Colonic mucosa (tissue), 4 donors: ENCODE data around the gene PDPN. TPM values are rescaled to one million over a fixed set of nuclear protein-coding genes. Genes with fewer than 3 reads are reported as not detected.

ENCODE experiments used
- DNase-seq: peaks from one replicate; pipeline ENCODE4 v3.0.0-alpha.2; 2020
- H3K27ac ChIP-seq: fragments of 200-600 bp; one replicate; pipeline ENCODE4 v1.8.0; 2021
- H3K27me3 ChIP-seq: fragments of 200-600 bp; one replicate; pipeline ENCODE4 v1.8.0; 2021
- H3K36me3 ChIP-seq: fragments of 200-600 bp; one replicate; pipeline ENCODE4 v1.8.0; 2021
- H3K4me1 ChIP-seq: fragments of 200-600 bp; one replicate; pipeline ENCODE4 v1.8.0; 2021; ENCODE audit warnings: mild to moderate bottlenecking
- H3K4me3 ChIP-seq: fragments of 200-600 bp; one replicate; pipeline ENCODE4 v1.8.0; 2021
- H3K9ac ChIP-seq, 2 donors: one replicate each; pipeline ENCODE4 v1.7.0; 2013; ENCODE audit warnings: control low read depth in 2 of 2, low read depth in 2 of 2, low read length in 2 of 2
- H3K9me3 ChIP-seq: fragments of 200-600 bp; one replicate; pipeline ENCODE4 v1.8.0; 2021
- intact Hi-C: fragments of 100-400 bp; cut with DNase I; formaldehyde crosslinking; loops from one replicate; pipeline ENCODE4 v1.14.1; 2022
- total RNA-seq, 2 donors: library from RNA; stranded (reverse); fragmentation: NEBNext Ultra II Directional in 1 of 2; extraction: Animal tissue kit (Norgen Biotek cat#: 25700) in 1 of 2; gene quantifications; one replicate each; pipeline ENCODE4 v1.2.1, GENCODE V29; 2021
- TF ChIP-seq, protein P1 (sequence below): fragments of 200-600 bp; IDR thresholded peaks from one replicate; pipeline ENCODE4 v1.8.0; 2022; ENCODE audit warnings: antibody characterized with exemption, mild to moderate bottlenecking
- donor health status: healthy.
- donor health status: DM: no; HTN: no; CAD: no.
- donor health status: DM: no; HTN: no; CAD: no.

Gene PDPN
- total RNA-seq, 2 donors from 2014 or later = 2.7 to 6.1 TPM

DNA sequence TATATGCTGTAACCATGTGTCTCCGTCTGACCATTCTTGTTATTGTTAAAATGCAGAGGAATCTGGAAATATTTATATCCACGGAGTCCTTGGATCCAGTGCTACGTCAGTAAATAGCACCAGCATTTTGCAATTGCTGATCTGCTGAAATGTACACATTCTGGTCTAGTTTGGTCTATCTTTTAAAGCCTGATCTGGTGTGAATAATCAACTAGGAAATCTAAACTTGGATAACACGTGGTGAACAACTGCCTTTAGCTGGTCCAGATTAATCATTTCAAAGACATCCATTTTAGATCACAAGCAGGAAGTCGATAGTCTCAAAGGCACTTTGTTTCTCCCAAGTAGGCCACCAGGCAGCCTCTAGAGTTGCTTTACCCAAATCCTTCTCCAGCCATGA lies 32.6 kb downstream of the PDPN start:
- TF ChIP-seq, protein P1, sequence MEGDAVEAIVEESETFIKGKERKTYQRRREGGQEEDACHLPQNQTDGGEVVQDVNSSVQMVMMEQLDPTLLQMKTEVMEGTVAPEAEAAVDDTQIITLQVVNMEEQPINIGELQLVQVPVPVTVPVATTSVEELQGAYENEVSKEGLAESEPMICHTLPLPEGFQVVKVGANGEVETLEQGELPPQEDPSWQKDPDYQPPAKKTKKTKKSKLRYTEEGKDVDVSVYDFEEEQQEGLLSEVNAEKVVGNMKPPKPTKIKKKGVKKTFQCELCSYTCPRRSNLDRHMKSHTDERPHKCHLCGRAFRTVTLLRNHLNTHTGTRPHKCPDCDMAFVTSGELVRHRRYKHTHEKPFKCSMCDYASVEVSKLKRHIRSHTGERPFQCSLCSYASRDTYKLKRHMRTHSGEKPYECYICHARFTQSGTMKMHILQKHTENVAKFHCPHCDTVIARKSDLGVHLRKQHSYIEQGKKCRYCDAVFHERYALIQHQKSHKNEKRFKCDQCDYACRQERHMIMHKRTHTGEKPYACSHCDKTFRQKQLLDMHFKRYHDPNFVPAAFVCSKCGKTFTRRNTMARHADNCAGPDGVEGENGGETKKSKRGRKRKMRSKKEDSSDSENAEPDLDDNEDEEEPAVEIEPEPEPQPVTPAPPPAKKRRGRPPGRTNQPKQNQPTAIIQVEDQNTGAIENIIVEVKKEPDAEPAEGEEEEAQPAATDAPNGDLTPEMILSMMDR = no peak
- no peaks in the 10 kb centered on the region for H3K27me3 ChIP-seq
- no peaks in the 10 kb centered on the region for H3K4me1 ChIP-seq
- peak overlapping the region; percentile 50 for H3K27ac ChIP-seq
- no peaks in the 10 kb centered on the region for H3K9me3 ChIP-seq
- H3K36me3 ChIP-seq = no peaks in the 10 kb centered on the region
- H3K4me3 ChIP-seq = no peak overlapping the region
- H3K9ac ChIP-seq = no peak overlapping the region
- no peak for DNase-seq
- intact Hi-C loops = no loop called here

DNA sequence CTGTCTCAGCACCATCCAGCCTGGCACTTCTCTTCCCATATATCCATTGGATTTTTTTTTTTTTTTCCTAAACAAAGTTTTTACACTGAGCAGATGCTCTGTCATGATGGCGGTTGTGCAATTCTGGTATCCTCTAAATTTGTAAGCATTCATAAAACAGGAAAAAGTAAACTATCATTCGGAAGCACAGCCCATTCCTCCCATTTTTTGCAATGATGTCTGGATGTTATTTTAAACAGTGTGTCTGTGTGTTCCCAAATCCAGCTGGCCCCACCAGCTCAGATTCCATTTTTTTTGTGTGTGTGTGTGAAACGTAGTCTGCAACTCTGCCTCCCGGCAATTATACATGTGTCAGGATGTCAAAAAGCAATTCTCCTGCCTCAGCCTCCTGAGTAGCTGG lies 33.5 kb downstream of the PDPN start:
- Histone ChIP-seq H3K9me3 (no peaks in the 10 kb centered on the region), H3K36me3 (no peaks in the 10 kb centered on the region), H3K4me3 (no peak overlapping the region), H3K27ac (peak overlapping the region; percentile 50), H3K9ac (no peak overlapping the region), H3K4me1 (no peaks in the 10 kb centered on the region), H3K27me3 (no peaks in the 10 kb centered on the region)
- intact Hi-C loops = no loop called here
- no peak for DNase-seq
- TF ChIP-seq, protein P1 = no peak

DNA sequence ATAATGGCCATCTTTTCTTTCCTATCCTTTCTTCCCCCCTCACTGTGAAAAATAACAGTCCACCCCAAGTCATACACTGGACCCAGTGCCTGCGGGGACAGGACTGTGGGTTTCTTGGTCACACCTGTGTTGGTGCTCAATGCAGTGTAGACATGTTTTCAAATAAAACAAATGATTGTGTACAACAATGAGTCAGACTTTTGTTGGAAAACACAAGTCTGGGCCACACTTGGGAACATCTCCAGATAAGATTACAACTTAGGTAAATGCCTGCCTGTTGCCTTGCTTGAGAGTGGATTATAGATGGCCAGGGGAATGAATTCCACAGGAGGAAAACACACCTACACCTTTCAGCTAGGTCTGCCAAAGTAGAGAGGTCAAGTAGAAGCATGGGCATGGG lies 34.1 kb downstream of the PDPN start:
- no peak overlapping the region for H3K4me3 ChIP-seq
- H3K9ac ChIP-seq = no peak overlapping the region
- no peak overlapping the region for H3K27ac ChIP-seq
- DNase-seq = no peak
- H3K36me3 ChIP-seq = no peaks in the 10 kb centered on the region
- intact Hi-C loops = no loop called here
- no peaks in the 10 kb centered on the region for H3K9me3 ChIP-seq
- H3K4me1 ChIP-seq = no peaks in the 10 kb centered on the region
- TF ChIP-seq, protein P1 = no peak
- no peaks in the 10 kb centered on the region for H3K27me3 ChIP-seq

DNA sequence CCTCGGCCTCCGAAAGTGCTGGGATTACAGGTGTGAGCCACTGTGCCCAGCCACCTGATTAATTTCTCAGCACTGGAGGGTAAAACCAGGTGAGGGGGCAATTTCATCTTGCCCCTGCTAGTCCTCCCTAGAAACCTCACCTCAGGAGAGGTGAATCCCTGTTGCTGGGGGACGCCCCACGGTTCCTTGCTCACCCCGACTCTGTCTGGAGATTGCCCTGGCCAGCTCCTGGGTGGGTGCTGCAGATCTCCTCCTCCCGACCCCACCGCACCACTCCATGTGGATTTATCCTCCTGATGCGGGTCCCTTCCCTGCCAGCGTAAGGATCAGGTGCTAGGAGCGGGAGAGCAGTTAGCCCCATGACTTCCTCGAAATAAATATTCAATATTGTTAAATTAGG lies 34.9 kb downstream of the PDPN start:
- intact Hi-C loops = no loop called here
- Histone ChIP-seq H3K4me3 (no peak overlapping the region), H3K4me1 (no peaks in the 10 kb centered on the region), H3K9me3 (no peaks in the 10 kb centered on the region), H3K36me3 (no peaks in the 10 kb centered on the region), H3K27me3 (no peaks in the 10 kb centered on the region), H3K27ac (no peak overlapping the region), H3K9ac (no peak overlapping the region)
- DNase-seq = no peak
- TF ChIP-seq, protein P1 = no peak

DNA sequence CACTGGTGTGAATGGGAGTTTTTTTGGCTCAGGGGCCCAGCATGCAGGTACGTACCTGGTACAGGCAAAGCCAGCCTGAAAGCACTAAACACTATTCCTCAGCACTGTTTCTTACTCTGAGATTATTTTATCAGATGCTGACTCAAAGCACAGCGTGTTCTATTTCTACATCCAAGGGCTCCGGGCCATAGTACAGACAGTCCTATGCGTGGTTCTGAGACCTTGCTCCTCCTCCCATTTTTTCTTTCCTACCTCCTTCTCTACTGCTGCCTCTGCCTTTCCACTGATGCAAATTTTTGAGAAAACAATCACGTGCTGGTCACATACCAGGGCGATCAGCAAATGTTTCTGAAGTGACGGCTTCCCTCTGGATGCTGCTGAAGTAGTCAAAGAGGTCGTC lies 36.3 kb downstream of the PDPN start:
- Histone ChIP-seq H3K36me3 (no peaks in the 10 kb centered on the region), H3K9ac (no peak overlapping the region), H3K4me3 (no peak overlapping the region), H3K9me3 (no peaks in the 10 kb centered on the region), H3K27me3 (no peaks in the 10 kb centered on the region), H3K4me1 (no peaks in the 10 kb centered on the region), H3K27ac (no peak overlapping the region)
- no peak for DNase-seq
- TF ChIP-seq, protein P1 = no peak
- intact Hi-C loops = no loop called here

DNA sequence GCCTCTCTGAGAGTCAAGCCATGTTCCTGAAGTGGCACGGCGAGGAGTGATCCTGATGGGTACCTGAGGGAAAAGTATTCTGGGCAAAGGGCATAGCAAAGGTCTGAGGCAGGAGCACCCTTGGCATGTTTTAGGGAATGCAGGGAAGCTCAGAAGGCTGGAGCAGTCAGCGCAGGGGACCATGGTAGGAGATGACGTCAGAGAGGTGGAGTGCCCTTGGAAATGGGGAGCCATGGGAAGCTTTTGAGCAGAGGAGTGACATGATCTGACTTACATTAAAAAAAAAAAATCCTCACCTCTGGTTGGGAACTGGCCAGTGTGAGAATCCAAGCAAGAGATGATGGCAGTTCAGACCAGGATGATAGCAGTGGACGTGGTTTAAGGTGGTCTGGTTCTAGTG lies 37.2 kb downstream of the PDPN start:
- TF ChIP-seq, protein P1 = no peak
- Histone ChIP-seq H3K9me3 (no peaks in the 10 kb centered on the region), H3K9ac (no peak overlapping the region), H3K27me3 (no peaks in the 10 kb centered on the region), H3K27ac (no peak overlapping the region), H3K4me3 (no peak overlapping the region), H3K36me3 (no peaks in the 10 kb centered on the region), H3K4me1 (no peaks in the 10 kb centered on the region)
- no peak for DNase-seq
- intact Hi-C loops = no loop called here
